ENCODE data around the gene CPSF4. TPM values are rescaled to one million over a fixed set of nuclear protein-coding genes. Genes with fewer than 3 reads are reported as not detected.
A peak's percentile ranks its signal among the peaks of the same experiment; 100 is the strongest.

The CPSF4 gene
- total and polyA plus RNA-seq, 8 donors: 25.9 to 43.3 (median 33.0) TPM

DNA sequence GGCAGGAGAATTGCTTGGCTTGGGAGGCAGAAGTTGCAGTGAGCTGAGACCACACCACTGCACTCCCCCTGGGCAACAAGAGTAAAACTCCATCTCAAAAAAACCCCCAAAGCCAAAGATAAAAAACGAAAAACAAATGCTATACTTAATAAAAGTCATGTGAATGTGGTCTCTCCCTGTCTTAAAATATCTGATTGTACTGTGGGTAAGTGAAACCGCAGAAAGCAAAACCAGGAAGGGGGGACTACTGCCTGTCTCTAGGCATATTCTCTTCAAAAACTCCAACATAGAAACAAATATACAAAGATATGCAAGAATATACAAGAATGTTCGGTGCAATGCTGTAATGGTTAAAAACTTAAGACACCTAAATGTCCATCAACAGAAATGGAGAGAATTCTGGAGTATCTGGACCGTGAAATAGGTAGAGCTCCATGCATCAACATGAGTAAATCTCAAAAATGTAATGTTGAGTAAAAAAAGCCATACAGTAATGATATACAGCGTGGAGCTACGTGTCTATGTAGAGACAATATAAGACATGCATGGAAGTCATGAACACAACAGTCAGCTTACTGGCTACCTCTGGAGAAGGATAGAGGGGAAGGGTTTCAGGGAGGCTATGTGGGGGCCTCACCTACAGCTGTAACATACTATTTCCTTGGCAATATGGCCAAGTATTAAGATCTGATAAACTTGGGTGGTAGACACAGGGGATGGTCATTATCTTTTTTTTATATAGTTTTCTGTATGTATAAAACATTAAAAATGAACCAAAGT is 59.2 kb downstream of the CPSF4 start:
- DNase-seq (no peak), ATAC-seq (no peak)
- Histone ChIP-seq H3K4me1 (peaks cover 12 to 38% of the 10 kb centered on the region in 2 donors), H3K9me3 (peaks cover 0 to 22% of the 10 kb centered on the region in 2 donors), H3K4me3 (peak overlapping the region; percentile 97 to 98), H3K27me3 (no peaks in the 10 kb centered on the region), H3K36me3 (peaks cover 0 to 58% of the 10 kb centered on the region in 2 donors), H3K27ac (no peak overlapping the region)
- TF ChIP-seq, protein P1, sequence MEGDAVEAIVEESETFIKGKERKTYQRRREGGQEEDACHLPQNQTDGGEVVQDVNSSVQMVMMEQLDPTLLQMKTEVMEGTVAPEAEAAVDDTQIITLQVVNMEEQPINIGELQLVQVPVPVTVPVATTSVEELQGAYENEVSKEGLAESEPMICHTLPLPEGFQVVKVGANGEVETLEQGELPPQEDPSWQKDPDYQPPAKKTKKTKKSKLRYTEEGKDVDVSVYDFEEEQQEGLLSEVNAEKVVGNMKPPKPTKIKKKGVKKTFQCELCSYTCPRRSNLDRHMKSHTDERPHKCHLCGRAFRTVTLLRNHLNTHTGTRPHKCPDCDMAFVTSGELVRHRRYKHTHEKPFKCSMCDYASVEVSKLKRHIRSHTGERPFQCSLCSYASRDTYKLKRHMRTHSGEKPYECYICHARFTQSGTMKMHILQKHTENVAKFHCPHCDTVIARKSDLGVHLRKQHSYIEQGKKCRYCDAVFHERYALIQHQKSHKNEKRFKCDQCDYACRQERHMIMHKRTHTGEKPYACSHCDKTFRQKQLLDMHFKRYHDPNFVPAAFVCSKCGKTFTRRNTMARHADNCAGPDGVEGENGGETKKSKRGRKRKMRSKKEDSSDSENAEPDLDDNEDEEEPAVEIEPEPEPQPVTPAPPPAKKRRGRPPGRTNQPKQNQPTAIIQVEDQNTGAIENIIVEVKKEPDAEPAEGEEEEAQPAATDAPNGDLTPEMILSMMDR (IDR thresholded peaks at IDR 0.05): no peak
- intact Hi-C loops (cut with DNase I): no loop called here

- DNase-seq (no peak), ATAC-seq (no peak)
- TF ChIP-seq, protein P1 (IDR thresholded peaks at IDR 0.05): no peak
- Histone ChIP-seq H3K4me1 (peaks cover 12 to 38% of the 10 kb centered on the region in 2 donors), H3K36me3 (peaks cover 0 to 52% of the 10 kb centered on the region in 2 donors), H3K4me3 (peak overlapping the region; percentile 97 to 98), H3K27me3 (no peaks in the 10 kb centered on the region), H3K9me3 (peaks cover 0 to 16% of the 10 kb centered on the region in 2 donors), H3K27ac (peak overlapping the region; percentile 97 to 99)
- intact Hi-C loops (cut with DNase I): no loop called here
Measured at GRCh38 chr7:99498546-99498944, 59.8 kb downstream of the CPSF4 start.

- ATAC-seq (peak; percentile 45), DNase-seq (peak in 2 of 4 donors; percentile 1 to 6)
- peaks cover 0 to 8% of the 10 kb centered on the region in 2 donors for H3K9me3 ChIP-seq
- peak overlapping the region; percentile 97 to 98 for H3K4me3 ChIP-seq
- TF ChIP-seq, protein P1 (IDR thresholded peaks at IDR 0.05): no peak
- peaks cover 12 to 45% of the 10 kb centered on the region in 2 donors for H3K4me1 ChIP-seq
- peak overlapping the region; percentile 97 to 99 for H3K27ac ChIP-seq
- H3K36me3 ChIP-seq: peaks cover 0 to 44% of the 10 kb centered on the region in 2 donors
- H3K27me3 ChIP-seq: no peaks in the 10 kb centered on the region
- intact Hi-C loops (cut with DNase I): no loop called here
Measured at GRCh38 chr7:99499371-99499720, 60.6 kb downstream of the CPSF4 start.

- Histone ChIP-seq H3K27ac (peak within 1 kb of the TSS; percentile 97 to 99), H3K4me1 (peaks cover 12 to 45% of the 10 kb centered on the region in 2 donors), H3K9me3 (peaks cover 0 to 2% of the 10 kb centered on the region in 2 donors), H3K36me3 (peaks cover 0 to 37% of the 10 kb centered on the region in 2 donors), H3K4me3 (peak within 1 kb of the TSS; percentile 97 to 98), H3K27me3 (no peaks in the 10 kb centered on the region)
- TF ChIP-seq, protein P1 (IDR thresholded peaks at IDR 0.05): no peak
- DNase-seq: peak; percentile 93 to 97 (median 94)
- intact Hi-C loops (cut with DNase I): no loop called here
- ATAC-seq: peak; percentile 73
Measured at GRCh38 chr7:99499721-99500636, 61.2 kb downstream of the CPSF4 start, which contains the start of gene ZNF394. Gene ZNF394 (minus strand): TSS chr7:99500281. CDS start chr7:99500093, 188 bp downstream.
